GM12873 (cell line): ENCODE data around the gene CD46.

ENCODE experiments used
- TF ChIP-seq, protein P1 (sequence below): IDR thresholded peaks from 2 replicates; pipeline ENCODE4 v1.5.1; 2012; ENCODE audit warnings: low read depth, mild to moderate bottlenecking, moderate library complexity, low read length, control low read depth; ENCODE audit not compliant: insufficient read depth; ENCODE audit errors: missing control alignments

Gene CD46

DNA sequence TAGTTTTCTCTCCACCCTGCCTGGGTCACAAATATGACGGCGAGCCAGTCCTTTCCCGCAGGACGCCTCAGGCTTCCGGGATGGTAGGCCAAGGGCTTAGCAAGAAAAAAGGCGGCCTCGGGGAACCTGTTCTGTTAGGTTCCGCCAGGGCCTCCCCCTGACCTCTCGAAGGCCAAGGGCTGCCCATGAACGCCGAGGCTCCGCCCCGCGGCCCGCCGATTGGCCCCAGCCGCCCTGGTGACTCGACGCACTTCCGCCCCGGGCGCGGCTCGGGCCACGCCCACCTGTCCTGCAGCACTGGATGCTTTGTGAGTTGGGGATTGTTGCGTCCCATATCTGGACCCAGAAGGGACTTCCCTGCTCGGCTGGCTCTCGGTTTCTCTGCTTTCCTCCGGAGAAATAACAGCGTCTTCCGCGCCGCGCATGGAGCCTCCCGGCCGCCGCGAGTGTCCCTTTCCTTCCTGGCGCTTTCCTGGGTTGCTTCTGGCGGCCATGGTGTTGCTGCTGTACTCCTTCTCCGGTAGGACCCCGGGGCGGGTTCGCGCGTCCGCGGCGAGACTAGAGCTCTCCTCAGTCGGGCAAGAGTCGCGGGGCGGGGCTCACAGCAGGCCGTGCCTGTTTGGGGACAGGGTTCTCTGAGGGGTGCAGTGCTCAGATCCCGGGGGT, at the start of gene CD46:
Gene CD46 (plus strand): TSS at position 265 of the 666 bp plus-strand sequence. CDS start 159 bp downstream, at position 424.
- TF ChIP-seq, protein P1, sequence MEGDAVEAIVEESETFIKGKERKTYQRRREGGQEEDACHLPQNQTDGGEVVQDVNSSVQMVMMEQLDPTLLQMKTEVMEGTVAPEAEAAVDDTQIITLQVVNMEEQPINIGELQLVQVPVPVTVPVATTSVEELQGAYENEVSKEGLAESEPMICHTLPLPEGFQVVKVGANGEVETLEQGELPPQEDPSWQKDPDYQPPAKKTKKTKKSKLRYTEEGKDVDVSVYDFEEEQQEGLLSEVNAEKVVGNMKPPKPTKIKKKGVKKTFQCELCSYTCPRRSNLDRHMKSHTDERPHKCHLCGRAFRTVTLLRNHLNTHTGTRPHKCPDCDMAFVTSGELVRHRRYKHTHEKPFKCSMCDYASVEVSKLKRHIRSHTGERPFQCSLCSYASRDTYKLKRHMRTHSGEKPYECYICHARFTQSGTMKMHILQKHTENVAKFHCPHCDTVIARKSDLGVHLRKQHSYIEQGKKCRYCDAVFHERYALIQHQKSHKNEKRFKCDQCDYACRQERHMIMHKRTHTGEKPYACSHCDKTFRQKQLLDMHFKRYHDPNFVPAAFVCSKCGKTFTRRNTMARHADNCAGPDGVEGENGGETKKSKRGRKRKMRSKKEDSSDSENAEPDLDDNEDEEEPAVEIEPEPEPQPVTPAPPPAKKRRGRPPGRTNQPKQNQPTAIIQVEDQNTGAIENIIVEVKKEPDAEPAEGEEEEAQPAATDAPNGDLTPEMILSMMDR, result no peak

DNA sequence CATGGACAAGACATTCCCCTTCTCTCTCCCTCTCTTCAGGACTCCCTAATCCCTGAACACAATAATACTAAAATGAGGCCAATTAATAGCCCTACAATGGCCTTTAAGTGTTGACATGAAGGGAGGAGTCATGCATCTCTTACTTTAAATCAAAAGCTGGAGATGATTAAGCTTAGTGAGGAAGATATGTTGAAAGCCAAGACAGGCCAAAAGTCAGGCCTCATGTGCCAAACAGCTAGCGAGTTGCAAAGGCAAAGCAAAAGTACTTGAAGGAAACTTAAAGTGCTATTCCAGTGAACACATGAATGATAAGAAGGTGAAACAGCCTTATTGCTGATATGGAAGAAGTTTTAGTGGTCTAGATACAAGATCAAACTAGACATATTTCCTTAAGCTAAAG, 49.5 kb upstream of the CD46 start:
- TF ChIP-seq, protein P1, result no peak

DNA sequence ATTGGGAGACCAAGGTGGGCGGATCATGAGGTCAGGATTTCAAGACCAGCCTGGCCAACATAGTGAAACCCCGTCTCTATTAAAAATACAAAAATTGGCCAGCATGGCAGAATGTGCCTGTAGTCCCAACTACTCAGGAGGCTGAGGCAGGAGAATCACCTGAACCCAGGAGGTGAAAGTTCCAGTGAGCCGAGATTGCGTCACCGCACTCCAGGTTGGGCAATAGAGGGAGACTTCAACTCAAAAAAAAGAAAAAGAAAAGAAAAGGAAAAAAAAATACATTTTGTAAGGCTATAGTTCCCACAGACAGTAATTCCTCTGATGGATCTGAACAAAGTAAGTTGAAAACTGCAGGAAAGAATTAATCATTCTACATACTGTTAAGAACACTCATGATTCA, 48.1 kb upstream of the CD46 start:
- TF ChIP-seq, protein P1, result no peak

DNA sequence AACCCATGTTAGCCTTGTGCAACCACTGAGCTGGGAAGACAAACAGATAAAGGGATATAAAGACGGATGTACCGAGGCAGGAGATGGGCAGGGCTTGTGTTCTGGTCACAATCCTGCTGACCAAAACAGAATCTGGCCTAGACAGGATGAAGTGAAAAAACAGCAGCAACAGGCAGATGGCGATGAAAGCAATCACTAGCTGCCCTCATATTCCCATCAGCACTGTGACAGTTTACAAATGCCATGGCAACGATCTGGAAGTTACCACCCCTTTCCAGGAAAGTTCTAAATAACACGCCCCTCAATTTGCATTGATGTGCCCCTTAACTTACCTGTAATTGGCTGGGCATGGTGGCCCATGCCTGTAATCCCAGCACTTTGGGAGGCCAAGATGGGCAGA, 40.6 kb upstream of the CD46 start:
- TF ChIP-seq, protein P1, result peak; percentile 10

DNA sequence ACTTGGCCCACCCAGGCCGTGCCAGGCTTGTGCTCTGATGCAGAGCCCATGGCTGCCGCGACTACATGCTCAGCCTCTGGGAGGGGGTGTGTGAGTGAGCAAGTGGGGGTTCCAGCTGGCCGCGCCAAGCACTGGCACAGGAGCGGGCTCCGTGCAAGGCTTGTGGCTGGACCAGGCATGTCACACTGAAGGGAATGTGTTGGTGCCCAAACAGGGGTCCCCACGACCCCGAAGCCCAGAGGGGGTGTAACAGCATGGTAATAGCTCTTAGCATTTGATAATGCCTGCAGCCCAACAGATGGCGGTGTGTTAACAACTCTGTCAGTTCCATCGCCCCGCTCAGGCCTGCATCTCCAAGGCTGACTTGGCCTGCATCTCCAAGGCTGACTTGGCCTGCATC, 38.3 kb upstream of the CD46 start:
- TF ChIP-seq, protein P1, result no peak

DNA sequence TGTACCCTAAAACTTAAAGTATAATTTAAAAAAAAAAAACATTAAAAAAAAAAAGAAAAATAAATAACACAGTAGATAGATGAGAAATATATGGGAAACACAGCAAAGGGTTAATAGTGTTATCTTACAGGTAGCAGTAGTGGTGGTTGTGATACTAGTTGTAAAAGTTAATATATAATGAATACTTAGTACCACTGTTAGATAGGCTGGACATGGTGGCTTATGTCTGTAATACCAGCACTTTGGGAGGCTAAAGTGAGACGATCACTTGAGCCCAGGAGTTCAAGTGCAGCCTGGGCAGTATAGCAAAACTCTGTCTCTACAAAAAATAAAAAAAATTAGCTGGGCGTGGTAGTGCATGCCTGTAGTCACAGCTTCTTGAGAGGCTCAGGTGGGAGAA, 32.6 kb upstream of the CD46 start:
- TF ChIP-seq, protein P1, result no peak

DNA sequence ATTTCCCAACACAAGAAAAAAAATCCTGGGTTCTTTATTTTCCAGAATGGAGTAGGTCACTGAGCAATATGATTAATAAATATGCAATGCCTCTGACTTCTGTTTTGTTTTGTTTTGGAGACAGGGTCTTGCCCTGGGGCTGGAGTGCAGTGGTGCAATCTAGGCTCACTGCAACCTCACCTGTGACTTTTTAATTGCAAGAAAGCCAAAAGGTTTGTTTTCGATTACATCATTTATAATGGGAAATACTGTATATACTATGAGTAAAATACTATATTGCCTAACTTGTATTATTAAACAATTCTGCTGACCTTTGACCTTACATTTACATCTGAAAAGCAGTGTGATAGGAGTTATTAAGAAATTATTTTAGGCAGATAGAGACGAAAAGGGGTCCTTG, 11.6 kb upstream of the CD46 start:
- TF ChIP-seq, protein P1, result no peak
